22Rv1 (cell line): ENCODE measurements around the gene ATP6V0C.

Experiments used
- ZFX ChIP-seq: fragments of 450-650 bp; IDR thresholded peaks from 2 replicates; pipeline ENCODE4 v1.6.1; 2017; ENCODE audit warnings: antibody characterized with exemption, borderline replicate concordance
- TF ChIP-seq, protein P1 (sequence below): fragments of 450-650 bp; IDR thresholded peaks from 2 replicates; pipeline ENCODE4 v1.5.1; 2017; ENCODE audit warnings: mild to moderate bottlenecking

DNA sequence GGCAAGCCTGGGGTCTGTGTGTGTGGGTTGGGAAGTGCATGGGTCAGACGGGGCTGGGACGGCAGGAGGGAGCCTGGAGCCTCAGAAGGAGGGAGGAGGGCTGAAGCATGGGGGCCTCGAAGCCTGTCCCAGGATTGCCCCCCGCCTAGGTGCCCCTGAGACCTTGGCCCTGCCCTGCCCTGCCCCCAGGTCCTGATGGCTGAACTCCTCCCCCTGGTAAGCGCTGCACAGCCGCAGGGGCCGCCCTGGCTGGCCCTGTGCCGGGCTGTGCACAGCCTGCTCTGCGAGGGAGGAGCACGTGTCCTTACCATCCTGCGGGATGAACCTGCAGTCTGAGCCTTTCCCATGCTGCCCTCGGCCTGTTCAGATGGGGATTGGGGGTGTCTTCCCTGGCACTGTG lies 49.4 kb upstream of the ATP6V0C start:
- TF ChIP-seq, protein P1, sequence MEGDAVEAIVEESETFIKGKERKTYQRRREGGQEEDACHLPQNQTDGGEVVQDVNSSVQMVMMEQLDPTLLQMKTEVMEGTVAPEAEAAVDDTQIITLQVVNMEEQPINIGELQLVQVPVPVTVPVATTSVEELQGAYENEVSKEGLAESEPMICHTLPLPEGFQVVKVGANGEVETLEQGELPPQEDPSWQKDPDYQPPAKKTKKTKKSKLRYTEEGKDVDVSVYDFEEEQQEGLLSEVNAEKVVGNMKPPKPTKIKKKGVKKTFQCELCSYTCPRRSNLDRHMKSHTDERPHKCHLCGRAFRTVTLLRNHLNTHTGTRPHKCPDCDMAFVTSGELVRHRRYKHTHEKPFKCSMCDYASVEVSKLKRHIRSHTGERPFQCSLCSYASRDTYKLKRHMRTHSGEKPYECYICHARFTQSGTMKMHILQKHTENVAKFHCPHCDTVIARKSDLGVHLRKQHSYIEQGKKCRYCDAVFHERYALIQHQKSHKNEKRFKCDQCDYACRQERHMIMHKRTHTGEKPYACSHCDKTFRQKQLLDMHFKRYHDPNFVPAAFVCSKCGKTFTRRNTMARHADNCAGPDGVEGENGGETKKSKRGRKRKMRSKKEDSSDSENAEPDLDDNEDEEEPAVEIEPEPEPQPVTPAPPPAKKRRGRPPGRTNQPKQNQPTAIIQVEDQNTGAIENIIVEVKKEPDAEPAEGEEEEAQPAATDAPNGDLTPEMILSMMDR: no peak
- TF ChIP-seq ZFX: no peak
